ENCODE measurements around the gene RDX.
"Not testable (repeated sequence)": the region's sequence is repeated elsewhere in the genome, so short reads cannot be mapped to it uniquely, and the experiment has no call there.

The RDX gene

DNA sequence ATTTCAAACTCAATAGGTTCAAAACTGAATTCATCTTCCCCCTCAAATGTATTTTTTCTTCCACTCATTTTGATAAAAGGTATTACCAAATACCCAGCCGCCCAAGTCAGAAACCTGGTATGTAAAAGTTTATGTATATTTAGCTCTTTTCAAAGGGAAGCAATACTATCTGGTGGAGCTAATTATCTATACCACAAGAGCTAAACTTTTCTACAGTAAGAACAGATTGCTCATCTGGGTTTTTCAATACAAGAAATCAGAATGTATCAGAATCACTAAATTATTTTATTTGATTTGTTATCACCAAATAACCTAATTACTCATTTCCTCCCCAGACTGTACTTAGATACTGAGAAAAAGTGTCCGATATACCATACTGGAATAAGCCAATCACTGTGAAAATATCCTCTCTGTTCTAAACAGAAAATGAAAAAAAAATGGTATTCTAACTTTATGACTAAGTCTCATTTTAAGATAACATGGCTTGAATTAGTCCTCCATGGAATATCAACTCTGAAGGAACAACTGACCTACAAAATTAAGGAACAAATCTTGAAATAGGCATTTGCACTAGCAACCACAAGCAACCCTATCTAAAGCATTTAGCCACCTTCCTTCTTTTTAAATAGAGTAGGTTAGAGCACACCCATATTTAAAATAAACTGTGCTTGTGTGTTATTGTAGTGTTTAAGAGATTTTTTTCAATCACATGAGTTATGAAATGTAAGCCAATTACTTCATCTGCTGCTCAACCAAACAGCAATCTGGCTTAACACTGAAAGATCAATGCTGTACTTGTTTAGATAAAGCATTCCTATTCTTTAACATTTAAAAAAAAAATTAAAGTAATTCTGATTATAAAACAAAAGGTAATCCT is 35.0 kb downstream of the RDX start:
- no peak for DNase-seq

DNA sequence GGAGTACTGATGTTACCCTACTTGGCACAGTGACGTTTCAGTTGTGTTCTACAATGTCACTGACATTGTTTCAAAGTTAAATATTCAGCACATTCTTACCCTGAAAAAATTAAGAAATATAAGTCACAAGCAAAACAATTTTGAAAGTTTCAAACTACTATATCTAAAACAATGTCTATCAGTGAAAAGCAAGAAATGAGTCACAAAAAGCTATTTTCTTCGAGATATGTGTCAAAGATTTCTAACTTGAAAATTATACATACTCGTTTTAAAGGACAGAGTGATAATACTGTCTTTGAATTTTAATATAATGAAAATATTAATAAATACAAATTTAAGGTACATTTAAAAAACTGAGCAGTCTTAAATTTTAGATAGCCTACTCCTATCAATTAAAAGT is 42.9 kb downstream of the RDX start:
- DNase-seq = no peak

DNA sequence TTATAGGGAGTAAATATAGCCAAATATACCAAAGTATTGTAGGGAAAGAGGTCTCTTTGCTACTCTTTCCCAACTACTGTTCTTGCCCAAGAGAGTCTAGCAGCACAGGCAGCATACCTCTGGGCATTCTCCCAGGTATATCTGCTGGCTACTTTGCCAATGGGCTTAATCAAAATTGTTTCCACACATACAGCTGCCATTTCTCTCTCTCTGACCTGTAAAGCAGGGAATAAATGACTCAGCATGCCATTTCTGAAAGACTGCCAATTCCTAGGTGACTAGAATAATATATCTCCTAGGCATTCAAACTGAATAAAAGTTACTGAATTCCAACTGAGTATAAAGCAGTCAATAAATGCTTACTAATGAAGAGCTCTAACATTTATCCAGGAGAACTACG is 44.6 kb downstream of the RDX start:
- DNase-seq = no peak

DNA sequence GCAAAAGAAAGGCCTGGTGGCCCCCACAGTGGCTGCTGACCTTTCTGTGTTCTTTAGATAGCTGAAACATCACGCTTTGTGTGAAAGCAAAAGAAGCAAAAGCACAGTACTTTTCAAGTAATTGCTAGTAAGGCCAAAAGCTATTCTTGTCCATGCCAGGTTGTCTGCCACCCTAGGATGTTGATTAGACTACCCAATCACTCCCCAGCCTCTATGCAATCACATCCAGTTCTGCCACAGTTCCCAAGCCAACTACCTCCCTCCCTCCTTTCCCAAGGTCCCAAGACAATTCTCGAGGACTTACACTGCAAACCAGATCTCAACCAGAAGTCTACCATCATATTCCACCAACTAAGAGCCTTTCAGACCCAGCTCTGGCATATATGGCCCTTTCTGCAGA is 46.2 kb downstream of the RDX start:
- no peak for DNase-seq

DNA sequence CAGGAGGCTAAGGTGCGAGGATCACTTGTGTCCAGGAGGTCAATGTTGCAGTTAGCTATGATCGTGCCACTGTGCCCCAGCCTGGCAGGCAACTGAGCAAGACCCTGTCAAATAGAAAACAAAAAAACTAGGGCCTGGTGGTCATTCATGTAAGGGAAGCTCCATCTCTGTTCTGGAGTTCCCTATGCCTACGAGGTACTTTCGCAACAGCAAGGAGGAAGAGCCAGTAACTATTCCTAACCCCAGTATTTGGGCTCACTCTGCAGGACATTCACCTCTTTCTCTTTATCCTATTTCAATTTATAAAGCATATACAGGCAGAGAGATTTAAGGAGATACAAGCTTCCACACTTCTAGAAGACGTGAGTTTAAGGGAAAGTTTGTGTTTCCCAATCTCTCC is 46.6 kb downstream of the RDX start:
- no peak for DNase-seq

DNA sequence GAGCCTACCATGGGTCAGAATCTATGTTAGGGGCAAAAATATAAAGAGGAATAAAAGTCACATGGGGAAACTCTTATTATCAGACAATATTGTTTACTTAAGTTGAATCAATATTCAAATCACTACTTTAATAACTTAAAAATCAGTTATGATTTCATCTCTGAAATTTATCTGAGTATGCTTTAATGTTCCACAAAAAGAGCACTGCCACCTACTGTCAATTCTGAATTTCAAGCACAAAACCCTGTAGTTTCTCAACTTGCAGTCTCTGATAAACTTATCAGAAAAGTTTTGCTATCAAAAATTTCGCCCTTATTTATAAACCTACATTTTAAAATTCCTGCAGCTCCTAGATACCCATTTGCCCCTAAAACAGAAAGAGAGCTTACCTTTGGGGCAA is 47.3 kb downstream of the RDX start:
- DNase-seq = no peak

DNA sequence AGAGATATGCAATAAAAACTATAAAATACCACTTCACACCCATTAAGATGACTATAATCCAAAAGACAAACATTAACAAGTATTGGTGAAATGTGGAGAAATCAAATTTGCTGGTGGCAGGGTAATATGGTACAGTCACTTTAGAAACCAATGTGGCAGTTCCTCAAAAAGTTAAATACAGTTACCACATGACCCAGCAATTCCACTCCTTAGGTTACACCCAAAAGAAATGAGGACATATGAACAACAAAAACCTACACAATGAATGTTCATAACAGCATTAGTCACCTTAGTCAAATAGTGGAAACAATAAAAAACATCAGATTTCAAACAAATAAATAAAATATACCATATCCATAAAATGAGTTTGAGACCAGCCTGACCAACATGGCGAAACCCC is 52.6 kb downstream of the RDX start:
- DNase-seq = no peak

DNA sequence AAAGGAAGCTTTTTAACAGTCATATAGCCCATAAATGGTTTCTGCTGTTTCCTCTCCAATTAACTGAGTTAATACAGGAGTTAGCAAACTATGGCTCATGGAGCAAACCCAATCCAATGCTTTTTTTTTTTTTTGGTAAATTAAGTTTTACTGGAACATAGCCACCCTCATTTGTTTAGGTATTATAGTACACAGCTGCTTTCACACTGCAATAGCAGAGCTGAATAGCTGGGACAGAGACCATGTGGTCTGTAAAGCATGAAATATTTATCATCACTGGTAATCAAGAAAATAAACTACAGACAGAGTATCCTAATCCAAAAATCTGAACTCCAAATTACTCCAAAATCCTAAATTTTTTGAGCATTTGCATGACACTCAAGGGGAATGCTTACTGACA is 53.7 kb downstream of the RDX start:
- no peak for DNase-seq

DNA sequence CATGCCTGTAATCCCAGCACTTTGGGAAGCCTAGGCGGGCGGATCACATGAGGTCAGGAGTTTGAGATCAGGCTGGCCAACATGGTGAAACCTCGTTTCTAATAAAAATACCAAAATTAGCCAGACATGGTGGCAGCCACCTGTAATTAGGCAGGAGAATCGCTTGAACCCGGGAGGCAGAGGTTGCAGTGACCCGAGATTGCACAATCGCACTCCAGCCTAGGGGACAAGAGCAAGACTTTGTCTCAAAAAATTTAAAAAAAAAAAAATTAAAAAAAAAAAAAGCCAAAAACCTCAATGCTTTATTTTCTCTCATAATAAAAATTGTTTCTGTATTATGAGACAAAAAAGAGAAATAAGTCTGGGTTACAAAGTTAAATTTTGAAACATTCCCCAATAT is 54.2 kb downstream of the RDX start:
- no peak for DNase-seq

DNA sequence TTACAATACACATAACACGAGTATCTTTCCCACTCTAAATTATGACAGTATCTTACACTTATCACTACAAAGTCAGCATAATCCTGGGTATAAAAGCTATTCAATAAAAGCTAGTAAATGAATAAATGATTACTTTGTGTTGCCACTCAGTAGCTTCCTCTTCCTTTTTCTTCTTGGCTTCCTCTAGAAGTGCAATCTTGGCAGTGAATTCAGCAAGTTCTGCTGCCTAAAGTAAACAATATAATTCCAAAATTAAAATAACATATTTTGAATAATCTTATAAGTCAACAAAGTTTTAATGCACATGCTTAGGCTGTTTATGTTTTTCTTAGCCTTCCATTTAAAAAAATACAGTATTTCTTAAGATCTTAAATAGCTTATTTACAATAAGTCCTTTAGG is 60.4 kb downstream of the RDX start:
- DNase-seq = no peak

DNA sequence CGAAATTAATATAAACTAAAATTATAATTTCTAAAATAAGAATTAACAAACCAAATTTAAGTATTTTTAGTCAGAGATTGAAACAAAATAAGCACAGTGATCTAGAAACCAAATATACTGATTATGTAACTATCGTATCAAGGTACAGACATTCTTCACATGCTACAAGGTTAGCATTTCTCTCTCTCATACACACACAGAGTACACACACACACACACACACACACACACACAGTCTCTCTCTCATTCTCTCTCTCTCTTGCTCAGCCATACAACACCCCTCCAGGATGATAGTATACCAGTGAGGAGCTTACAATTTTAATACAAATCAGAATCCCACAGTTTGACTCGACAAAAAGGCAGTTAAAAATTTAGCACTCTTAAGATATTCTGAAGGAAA is 66.0 kb downstream of the RDX start:
- no peak for DNase-seq

DNA sequence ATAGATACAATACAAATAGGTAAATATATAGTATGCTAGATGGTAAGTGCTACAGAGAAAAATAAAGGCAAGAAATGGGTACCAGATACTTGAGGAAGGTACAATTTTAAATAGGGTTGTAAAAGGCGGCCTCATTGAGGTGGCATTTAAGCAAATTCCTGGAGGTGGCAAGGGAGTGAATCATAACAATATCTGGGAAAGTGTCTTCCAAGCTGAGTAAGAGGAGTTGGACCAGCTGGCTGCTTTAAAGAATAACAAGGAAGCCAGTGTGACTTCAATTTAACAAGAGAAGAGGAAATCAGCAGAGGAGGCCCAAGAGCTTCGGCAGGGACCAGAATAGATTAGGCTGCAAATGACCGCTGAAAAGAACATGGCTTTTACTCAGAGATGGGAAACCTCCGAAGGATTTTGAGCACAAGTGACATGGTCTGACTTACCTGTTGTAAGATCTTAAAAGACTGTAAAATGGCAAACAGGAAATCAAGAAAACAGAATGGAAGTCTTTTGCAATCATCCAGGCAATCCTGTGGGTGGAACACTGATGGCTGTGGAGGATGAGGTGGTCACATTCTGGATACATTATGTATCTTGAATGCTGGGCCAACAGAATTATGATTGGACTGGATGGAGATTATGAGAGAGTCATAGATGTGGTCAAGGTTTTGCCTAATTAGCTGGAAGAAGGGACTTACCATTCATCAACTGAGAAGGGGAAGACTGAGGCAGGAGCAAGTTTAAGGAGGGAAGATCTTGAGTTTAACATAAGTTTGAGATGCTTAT is 77.2 kb downstream of the RDX start:
- DNase-seq = no peak

DNA sequence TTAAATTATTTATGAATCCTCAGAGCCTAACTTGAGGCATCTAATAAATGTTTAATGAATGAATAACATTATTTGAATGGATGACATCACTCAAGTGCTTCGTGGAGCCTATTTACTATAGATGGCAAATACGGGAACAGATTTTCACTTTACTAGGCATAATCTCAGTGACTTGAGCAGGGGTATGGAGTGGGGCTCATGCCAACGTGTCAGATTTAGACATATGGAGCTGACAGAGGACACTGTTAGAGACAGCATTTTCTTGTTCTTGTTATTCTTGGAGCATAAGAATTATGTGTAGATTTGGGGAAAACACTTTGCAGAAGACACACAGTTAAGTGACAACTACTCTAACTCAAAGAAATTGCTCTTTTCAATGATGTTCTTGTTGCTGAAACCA is 78.5 kb downstream of the RDX start:
- no peak for DNase-seq

DNA sequence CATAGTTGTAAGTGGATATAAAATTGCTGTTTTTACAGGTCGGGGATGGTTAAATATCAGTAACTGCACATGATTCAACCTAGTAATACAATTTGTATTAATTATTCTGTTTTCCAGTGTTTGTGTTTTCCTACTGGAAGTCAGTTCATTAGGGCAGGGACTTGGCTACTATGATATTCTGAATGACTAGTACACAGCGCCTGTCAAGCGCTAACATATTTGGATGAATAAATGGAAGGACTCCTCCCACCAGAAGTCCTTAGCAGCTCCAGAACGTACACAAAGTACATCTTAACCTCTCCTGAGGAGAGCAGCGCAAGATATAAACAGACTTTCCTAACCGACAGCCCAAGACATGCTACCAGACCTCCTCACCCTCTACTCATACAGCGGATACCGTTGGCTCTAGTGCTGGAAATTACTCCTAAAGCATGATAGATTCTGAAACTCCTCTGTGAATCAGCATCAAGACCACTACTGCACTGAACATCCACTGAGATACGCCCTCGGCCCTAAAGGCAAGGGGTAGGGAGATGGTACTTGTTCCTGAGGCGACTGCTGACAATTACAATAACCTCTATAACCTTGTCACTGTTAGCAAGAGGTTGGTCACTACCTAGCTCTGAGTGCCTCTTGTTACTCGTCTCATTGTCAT is 79.1 kb downstream of the RDX start:
- no peak for DNase-seq

DNA sequence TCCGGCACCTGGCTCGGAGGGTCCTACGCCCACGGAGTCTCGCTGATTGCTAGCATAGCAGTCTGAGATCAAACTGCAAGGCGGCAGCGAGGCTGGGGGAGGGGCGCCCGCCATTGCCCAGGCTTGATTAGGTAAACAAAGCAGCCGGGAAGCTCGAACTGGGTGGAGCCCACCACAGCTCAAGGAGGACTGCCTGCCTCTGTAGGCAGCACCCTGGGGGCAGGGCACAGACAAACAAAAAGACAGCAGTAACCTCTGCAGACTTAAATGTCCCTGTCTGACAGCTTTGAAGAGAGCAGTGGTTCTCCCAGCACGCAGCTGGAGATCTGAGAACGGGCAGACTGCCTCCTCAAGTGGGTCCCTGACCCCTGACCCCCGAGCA is 87.1 kb downstream of the RDX start:
- DNase-seq = not testable (repeated sequence)

DNA sequence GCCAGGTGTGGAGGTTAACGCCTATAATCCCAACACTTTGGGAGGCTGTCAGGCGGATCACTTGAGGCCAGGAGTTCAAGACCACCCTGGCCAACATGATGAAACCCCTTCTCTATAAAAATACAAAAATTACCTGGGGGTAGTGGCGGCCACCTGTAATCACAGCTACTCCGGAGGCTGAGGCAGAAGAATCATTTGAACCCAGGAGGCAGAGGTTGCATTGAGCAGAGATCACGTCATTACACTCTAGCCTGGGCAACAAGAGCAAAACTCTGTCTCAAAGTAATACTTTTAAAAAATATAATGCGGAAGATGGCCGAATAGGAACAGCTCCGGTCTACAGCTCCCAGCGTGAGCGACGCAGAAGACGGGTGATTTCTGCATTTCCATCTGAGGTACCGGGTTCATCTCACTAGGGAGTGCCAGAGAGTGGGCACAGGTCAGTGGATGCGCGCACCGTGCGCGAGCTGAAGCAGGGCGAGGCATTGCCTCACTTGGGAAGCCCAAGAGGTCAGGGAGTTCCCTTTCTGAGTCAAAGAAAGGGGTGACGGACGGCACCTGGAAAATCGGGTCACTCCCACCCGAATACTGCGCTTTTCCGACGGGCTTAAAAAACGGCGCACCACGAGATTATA is 87.6 kb downstream of the RDX start:
- not testable (repeated sequence) for DNase-seq

DNA sequence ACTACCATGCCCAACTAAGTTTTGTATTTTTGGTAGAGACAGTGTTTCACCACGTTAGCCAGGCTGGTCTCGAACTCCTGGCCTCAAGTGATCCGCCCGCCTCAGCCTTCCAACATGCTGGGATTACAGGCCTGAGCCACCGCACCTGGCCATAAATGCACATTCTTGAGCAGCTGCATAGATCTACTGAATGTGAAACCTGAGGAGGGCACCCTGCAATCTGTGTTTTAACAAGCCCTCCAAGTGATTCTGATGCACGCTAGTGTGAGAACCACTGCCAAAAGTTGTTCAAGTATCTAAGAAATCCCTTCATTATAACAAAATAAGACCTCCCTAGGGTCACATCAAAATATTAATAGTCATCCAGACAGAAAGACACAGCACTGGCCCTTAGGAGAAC is 89.3 kb downstream of the RDX start:
- DNase-seq = no peak

DNA sequence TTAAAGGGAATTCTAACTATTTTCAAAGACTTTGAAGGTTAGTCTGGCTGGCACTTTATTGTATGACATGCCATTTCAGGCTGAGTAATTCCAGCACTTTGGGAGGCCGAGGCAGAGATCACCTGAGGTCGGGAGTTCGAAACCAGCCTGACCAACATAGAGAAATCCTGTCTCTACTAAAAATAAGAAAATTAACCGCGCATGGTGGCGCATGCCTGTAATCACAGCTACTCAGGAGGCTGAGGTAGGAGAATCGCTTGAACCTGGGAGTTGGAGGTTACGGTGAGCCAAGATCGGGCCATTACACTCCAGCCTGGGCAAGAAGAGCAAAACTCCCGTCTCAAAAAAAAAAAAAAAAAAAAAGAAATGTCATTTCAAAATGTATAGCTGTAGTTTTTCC is 95.6 kb downstream of the RDX start:
- DNase-seq = no peak

DNA sequence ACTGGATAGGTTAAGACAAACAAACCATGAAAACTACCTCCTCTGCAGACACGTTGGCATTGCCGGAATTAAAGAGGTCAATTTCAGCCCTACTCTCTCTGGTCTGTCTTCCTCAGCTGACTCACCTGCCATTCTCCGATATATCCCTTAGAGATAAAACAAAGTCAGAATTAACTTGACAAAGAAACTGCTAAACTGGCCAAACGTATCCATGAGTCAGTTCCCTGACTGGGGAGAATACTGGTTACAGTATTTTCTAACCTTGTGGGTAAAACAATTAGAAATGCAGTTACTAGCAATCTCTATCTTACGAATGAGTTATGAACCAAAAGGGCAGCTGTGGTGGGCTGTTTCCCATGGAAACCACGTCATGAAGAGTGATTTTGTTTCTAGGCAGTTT is 96.2 kb downstream of the RDX start:
- DNase-seq = no peak

DNA sequence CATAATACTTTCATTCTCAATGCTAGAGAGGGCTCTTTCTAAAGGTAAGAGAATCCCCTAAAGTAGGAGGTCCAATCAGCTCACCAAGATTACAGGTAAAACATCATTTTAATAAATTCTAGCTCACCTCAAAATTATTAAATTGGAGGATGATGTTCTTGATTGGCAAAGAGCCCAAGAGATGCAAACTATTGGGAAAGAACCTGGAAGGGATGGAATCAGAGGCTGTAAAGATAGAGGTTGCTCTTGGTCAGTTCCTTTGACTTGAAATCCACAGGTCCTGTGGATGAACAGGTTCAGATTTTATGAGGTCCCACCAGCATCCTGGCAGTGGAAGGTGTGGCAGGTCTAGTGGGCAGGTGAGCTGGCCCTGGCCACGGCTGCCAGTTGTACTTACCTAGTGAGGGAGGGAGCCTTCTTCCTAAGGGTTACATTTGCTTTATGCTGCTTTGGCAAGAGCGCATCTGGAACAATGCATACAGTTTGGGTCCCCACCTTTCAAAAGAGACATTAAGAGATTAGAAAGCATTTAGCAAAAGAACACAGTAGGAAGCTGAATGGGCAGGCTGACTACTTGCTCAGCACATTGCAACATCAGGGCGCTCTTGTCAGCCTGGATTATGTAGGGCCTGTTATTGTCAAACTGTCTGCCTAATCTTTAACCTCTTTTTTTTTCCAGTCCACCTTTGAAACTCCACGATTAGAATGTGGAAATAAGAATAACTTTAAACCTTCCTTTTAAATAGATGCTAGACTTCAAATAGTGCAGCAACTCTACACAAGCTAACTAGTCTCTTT is 97.0 kb downstream of the RDX start:
- DNase-seq = no peak

DNA sequence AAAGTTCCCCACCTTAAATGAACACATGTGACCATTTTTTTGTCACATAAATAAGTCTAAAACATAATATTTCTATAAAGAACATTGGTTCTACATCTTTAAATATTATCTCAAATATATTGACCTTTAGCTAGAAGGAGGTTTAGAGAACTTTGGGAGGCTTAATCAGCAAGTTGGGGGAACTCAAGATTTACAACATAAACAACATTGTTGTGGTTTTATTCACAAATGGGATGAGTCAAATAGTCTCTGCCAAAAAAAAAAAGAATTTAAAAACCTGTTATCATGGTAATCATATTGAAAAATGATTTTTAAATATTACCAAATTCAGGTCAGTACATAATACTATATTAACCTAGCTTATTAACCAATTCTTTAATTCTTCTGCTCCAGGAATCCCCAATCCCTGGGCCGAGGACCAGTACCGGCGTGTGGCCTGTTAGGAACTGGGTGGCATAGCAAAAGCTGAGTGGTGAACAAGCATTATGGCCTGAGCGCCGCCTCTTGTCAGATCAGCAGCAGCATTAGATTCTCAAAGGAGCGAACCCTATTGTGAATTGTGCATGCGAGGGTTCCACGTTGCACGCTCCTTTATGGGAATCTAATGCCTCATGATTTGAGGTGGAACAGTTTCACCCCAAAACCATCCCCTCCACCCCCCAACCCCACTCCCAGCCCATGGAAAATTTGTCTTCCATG is 98.2 kb downstream of the RDX start:
- no peak for DNase-seq

DNA sequence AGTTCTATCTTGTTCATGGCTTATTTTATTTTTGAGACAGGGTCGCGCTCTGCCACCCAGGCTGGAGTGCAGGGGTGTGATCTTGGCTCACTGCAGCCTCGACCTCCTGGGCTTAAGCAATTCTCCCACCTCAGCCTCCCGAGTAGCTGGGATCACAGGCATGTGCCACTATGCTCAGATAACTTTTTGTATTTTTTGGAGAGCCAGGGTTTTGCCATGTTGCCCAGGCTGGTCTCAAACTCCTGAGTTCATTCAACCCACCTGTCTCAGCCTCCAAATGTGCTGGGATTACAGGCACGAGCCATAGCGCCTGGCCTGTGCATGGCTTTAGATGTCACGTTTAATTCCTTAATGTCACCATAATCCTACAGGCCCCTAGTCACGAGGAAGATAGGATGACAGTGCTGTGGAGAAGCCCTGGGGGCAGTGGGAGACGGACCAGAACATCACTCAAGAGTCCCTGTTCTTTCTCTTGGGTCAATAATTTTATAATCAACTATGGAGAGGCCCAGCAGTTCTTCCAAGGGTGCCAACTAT is 99.5 kb downstream of the RDX start:
- no peak for DNase-seq
